Stimulated activated CD8-positive, alpha-beta memory T cell treated with anti-CD3 and anti-CD28 coated beads, Interleukin-12 subunit alpha, Interleukin-12 subunit beta, amount 100 ng/mL, for 1 hour (primary cell): ENCODE results near the gene CDC42EP1.

Experiments used
- DNase-seq: peaks from one replicate; pipeline ENCODE4 v3.0.0-alpha.2; 2020; ENCODE audit warnings: low read depth

The CDC42EP1 gene

GRCh38 chr22:37561212-37562048 is 1.1 kb downstream of the CDC42EP1 start:
- DNase-seq, result peak; percentile 58

- DNase-seq, result no peak
These were observed 2.0 kb downstream of the CDC42EP1 start for GRCh38 chr22:37562049-37562875.

GRCh38 chr22:37563153-37564081 is 3.1 kb downstream of the CDC42EP1 start:
- DNase-seq, result no peak

- DNase-seq, result no peak
These were observed 3.9 kb downstream of the CDC42EP1 start for GRCh38 chr22:37564111-37564711.

GRCh38 chr22:37565830-37566229 is 5.5 kb downstream of the CDC42EP1 start:
- DNase-seq, result no peak

GRCh38 chr22:37566329-37566837 is 6.1 kb downstream of the CDC42EP1 start:
- DNase-seq, result no peak

GRCh38 chr22:37566903-37567798 is 6.9 kb downstream of the CDC42EP1 start:
- DNase-seq, result peak; percentile 86

- DNase-seq, result no peak
These were observed 7.7 kb downstream of the CDC42EP1 start for GRCh38 chr22:37568012-37568411.

- no peak for DNase-seq
These were observed 8.2 kb downstream of the CDC42EP1 start for GRCh38 chr22:37568448-37569008.

GRCh38 chr22:37569009-37569920 is 9.0 kb downstream of the CDC42EP1 start:
- DNase-seq, result no peak

GRCh38 chr22:37569921-37570660 is 9.8 kb downstream of the CDC42EP1 start:
- no peak for DNase-seq

GRCh38 chr22:37570661-37570976 is 10.3 kb downstream of the CDC42EP1 start:
- DNase-seq, result no peak

- no peak for DNase-seq
These were observed 11.1 kb downstream of the CDC42EP1 start for GRCh38 chr22:37571258-37571991.

- DNase-seq, result no peak
These were observed 11.7 kb downstream of the CDC42EP1 start for GRCh38 chr22:37571992-37572373.

GRCh38 chr22:37575490-37576003 is 15.3 kb downstream of the CDC42EP1 start:
- no peak for DNase-seq

- DNase-seq, result no peak
These were observed 17.7 kb downstream of the CDC42EP1 start for GRCh38 chr22:37578002-37578401.

- no peak for DNase-seq
These were observed 21.2 kb downstream of the CDC42EP1 start for GRCh38 chr22:37581504-37581903.
